GM15510 (cell line): ENCODE measurements around the gene KIRREL2.

Experiments
- POLR2A ChIP-seq: IDR thresholded peaks from 3 replicates; pipeline ENCODE4 v1.6.1; 2011; ENCODE audit warnings: borderline replicate concordance; ENCODE audit not compliant: insufficient read length; ENCODE audit errors: extremely low read depth

KIRREL2 gene

DNA sequence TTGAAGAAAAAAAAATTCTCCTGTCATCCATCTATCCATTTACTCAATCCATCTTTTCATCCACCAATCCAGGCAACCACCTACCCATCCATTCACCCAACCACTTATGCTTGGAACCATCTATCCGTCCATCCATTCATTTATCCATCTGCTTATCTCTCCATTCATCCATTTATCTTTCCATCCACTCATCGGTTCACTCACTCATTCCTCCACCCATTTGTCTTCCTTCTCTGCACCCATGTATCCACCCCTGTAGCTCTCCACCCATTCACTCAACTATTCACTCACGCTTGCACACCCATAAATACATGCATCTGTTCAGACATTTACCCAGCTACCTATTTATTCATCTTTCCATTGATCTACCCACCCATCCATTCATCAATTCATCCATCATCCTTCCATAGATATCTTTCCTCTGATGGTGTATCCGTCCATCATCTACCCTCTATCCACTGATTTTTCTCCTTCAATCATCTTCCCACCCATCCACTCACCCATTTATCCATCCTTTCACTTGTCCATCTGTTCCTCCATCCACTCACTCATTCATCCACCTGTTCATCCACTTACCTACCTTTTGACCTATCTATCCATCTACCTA is 13.9 kb upstream of the KIRREL2 start:
- TF ChIP-seq POLR2A = no peak

- TF ChIP-seq POLR2A = no peak
Observed at GRCh38 chr19:35843676-35844481, 12.8 kb upstream of the KIRREL2 start.

- TF ChIP-seq POLR2A = no peak
Observed at GRCh38 chr19:35844482-35845214, 12.1 kb upstream of the KIRREL2 start.

- no peak for TF ChIP-seq POLR2A
Observed at GRCh38 chr19:35845215-35846037, 11.3 kb upstream of the KIRREL2 start.

DNA sequence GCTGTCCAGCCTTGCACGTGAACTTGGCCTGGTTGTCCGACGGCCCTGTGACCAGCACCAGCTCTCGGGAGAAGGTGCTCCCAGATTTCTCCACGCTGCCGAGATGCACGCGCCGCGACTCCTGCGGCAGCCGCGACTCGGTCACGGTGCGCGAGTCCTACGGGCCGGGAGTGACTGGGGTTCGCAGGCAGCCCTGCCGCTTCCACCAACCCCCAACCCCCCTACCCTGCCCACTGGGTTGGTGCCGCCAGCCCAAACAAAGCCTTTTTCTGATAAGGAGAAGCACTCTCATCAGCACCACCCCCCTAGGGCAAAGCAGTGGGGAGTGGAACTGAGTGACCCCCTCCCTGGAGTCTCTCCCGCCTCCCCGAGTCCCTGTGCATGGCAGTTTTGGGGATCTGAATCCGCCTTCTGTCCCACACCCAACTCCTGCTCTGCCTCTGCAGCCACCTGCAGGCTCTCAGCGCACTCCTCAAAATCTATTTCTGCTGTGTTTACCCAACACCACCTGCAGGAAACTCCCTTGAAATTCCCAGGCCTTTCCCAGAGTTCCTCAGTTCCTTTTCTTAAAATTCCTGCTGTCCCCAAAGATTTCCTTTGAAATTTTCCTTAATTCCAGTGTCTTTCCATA is 10.6 kb upstream of the KIRREL2 start:
- TF ChIP-seq POLR2A = no peak

GRCh38 chr19:35847911-35848310 is 8.8 kb upstream of the KIRREL2 start:
- TF ChIP-seq POLR2A = no peak

DNA sequence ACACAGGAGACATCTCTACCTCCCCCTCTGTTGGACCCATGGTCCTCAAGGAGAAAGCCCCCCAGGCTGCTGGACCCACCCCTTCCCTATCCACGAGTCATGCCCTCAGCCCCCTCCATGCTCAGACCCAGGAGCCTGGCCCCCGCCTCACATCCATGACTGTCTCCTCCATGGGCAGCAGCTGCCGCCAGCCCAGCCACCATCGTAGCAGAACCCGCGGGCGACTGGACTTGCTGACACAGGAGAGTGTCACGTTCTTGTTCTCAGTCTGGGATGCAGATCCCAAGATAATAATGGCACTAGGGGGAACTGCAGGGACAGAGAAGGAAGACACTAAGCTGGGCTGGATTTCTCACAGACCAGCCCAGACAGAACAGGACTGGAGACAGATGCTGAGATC is 8.2 kb upstream of the KIRREL2 start:
- no peak for TF ChIP-seq POLR2A

- no peak for TF ChIP-seq POLR2A
Observed at GRCh38 chr19:35848919-35849505, 7.7 kb upstream of the KIRREL2 start.

DNA sequence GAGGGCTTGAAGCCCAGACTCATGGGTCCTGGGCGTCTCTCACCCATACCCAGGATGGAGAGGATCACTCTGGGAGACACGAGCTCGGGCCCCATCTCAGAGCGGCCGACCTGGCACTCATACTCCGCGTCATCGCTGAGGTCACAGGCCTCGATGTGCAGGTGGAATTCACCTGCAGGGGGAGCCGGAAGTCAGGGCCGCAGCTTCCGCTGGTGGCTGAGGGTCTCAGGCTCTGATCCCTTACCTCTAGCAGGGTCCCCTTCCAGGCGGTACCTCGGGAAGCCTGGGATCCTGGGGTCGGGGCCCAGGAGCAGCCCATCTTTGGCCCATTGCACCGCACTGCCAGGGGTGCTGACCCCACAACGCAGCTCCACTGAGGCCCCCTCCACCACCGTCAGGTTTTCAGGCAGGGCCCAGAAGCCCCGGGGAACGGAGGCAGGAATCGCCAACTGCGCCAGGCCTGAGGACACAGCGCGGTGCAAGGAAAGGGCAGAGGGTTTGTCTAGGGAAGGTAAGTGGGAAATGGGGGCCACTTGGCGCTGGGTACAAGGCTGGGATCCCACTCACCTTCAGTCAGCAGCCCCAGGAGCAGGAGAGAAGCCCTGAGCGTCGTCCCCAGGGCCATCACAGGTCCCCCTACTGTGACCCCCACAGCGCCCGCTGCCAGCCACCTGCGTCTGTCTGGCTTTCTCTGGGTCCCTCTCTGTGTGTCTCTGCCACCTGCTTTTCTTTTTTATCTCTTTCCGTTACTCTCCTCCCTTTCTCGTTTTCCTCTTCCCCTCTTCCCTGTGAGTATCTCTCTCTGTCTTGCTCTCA is 5.3 kb upstream of the KIRREL2 start:
- TF ChIP-seq POLR2A = no peak

GRCh38 chr19:35852029-35852780 is 4.5 kb upstream of the KIRREL2 start, which contains the start of gene NPHS1:
Gene NPHS1 (minus strand): TSS chr19:35852504. CDS start chr19:35851837, 667 bp downstream.
- no peak for TF ChIP-seq POLR2A

DNA sequence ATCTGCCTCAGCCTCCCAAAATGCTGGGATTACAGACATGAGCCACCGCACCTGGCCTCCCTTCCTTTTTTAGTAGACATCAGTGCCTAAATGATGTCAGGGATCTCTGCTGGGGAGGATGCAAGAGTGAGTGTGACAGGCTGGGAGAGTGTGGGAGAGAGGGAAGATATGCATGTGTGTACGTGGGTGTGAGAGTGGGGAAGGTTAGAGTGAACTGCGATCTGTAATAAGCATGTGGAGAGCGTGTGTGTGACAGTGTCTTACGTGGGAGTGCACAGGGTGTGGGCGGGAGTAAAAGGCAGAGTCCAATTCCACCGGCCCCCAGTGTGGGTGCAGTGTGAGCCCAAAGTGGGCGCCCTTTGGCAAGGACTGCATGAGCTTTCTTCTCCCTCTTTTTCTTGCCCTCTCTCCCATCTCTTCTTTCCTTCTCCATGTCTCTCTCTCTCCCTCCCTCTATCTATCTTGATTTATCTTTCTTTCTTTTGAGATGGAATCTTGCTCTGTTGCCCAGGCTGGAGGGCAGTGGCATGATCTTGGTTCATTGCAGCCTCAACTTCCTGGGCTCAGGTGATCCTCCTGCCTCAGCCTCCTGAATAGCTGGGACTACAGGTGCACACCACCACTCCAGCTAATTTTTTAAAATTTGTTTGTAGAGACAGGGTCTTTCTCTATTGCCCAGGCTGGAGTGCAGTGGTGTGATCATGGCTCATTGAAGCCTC is 3.5 kb upstream of the KIRREL2 start:
- TF ChIP-seq POLR2A = no peak

- TF ChIP-seq POLR2A = no peak
Observed at GRCh38 chr19:35858311-35858710, 1.6 kb downstream of the KIRREL2 start.
